Breast epithelium (tissue), 4 donors: ENCODE measurements around the gene ITPR2. TPM values are rescaled to one million over a fixed set of nuclear protein-coding genes. Genes with fewer than 3 reads are reported as not detected.

Experiments
- DNase-seq, 2 donors: peaks; one replicate each; pipeline ENCODE4 v3.0.0-alpha.2; 2019; ENCODE audit warnings: low spot score in 2 of 2
- H3K27ac ChIP-seq, 2 donors: fragments of 200-600 bp; sonication (generic) in 1 of 2; one replicate each; pipeline ENCODE4 v1.5.1; 2016 to 2019; ENCODE audit warnings: mild to moderate bottlenecking in 1 of 2
- H3K27me3 ChIP-seq, 2 donors: fragments of 200-600 bp; sonication (generic) in 1 of 2; one replicate each; pipeline versions ENCODE4 v1.5.1 to v1.6.0; 2017 to 2019; ENCODE audit warnings: control low read depth in 1 of 2, mild to moderate bottlenecking in 1 of 2
- H3K36me3 ChIP-seq: fragments of 200-600 bp; one replicate; pipeline ENCODE4 v1.5.1; 2019
- H3K4me1 ChIP-seq, 2 donors: fragments of 200-600 bp; sonication (generic); one replicate each; pipeline ENCODE4 v1.5.1; 2016 to 2019; ENCODE audit warnings: control low read depth in 1 of 2
- H3K4me3 ChIP-seq, 3 donors: fragments of 200-600 bp; sonication (generic); 1 replicate in 2 of 3; 2 replicates in 1 of 3; pipeline ENCODE4 v1.5.1; 2016 to 2019; ENCODE audit warnings: mild to moderate bottlenecking in 3 of 3, moderate library complexity in 2 of 3
- H3K9me3 ChIP-seq, 2 donors: fragments of 200-600 bp; sonication (generic) in 1 of 2; one replicate each; pipeline ENCODE4 v1.5.1; 2016 to 2019; ENCODE audit warnings: control low read depth in 1 of 2
- CTCF ChIP-seq, 3 donors: fragments of 450-650 bp; IDR thresholded peaks; one replicate each; pipeline ENCODE4 v1.5.1; 2016 to 2017; ENCODE audit warnings: antibody characterized with exemption in 3 of 3, mild to moderate bottlenecking in 3 of 3, moderate library complexity in 3 of 3
- POLR2A ChIP-seq: fragments of 450-650 bp; IDR thresholded peaks from one replicate; pipeline ENCODE4 v1.6.1; 2016; ENCODE audit warnings: antibody characterized with exemption, mild to moderate bottlenecking, moderate library complexity
- POLR2AphosphoS5 ChIP-seq, 3 donors: sonication (generic); formaldehyde crosslinking; IDR thresholded peaks; one replicate each; pipeline ENCODE4 v1.6.1; 2017; ENCODE audit warnings: antibody characterized with exemption in 3 of 3
- intact Hi-C: fragments of 100-400 bp; cut with DNase I; formaldehyde crosslinking; loops from one replicate; pipeline ENCODE4 v1.15.1; 2023; ENCODE audit warnings: low total_unique reads
- total RNA-seq, 3 donors: library from RNA; depleted of rRNA; stranded (reverse); fragments of >200 nt; gene quantifications; one replicate each; pipeline ENCODE4 v1.1.0, GENCODE V29; 2016

ITPR2 gene
- total RNA-seq, 3 donors from 2014 or later = 47.2 to 95.0 (median 66.5) TPM

GRCh38 chr12:26548227-26548626, 284.8 kb downstream of the ITPR2 start:
- H3K27ac ChIP-seq = no peak overlapping the region
- intact Hi-C loops = no loop called here
- no peaks in the 10 kb centered on the region for H3K36me3 ChIP-seq
- H3K4me1 ChIP-seq = no peaks in the 10 kb centered on the region
- DNase-seq = no peak
- H3K27me3 ChIP-seq = no peaks in the 10 kb centered on the region
- no peak for TF ChIP-seq POLR2A
- TF ChIP-seq POLR2AphosphoS5 (IDR thresholded peaks at IDR 0.05) = no peak
- no peak for TF ChIP-seq CTCF (IDR thresholded peaks at IDR 0.05)
- no peak overlapping the region for H3K4me3 ChIP-seq
- H3K9me3 ChIP-seq = no peaks in the 10 kb centered on the region

GRCh38 chr12:26546535-26547314, 286.3 kb downstream of the ITPR2 start:
- H3K36me3 ChIP-seq = no peaks in the 10 kb centered on the region
- H3K4me1 ChIP-seq = no peaks in the 10 kb centered on the region
- no peak for DNase-seq
- intact Hi-C loops = no loop called here
- no peak overlapping the region for H3K27ac ChIP-seq
- H3K9me3 ChIP-seq = no peaks in the 10 kb centered on the region
- TF ChIP-seq POLR2A (no peak), POLR2AphosphoS5 (IDR thresholded peaks at IDR 0.05) (no peak), CTCF (IDR thresholded peaks at IDR 0.05) (no peak)
- no peak overlapping the region for H3K4me3 ChIP-seq
- no peaks in the 10 kb centered on the region for H3K27me3 ChIP-seq

GRCh38 chr12:26539131-26539530, 293.9 kb downstream of the ITPR2 start:
- Histone ChIP-seq H3K27me3 (no peaks in the 10 kb centered on the region), H3K9me3 (no peaks in the 10 kb centered on the region), H3K27ac (no peak overlapping the region), H3K4me3 (no peak overlapping the region), H3K4me1 (no peaks in the 10 kb centered on the region), H3K36me3 (no peaks in the 10 kb centered on the region)
- no peak for TF ChIP-seq CTCF (IDR thresholded peaks at IDR 0.05)
- TF ChIP-seq POLR2AphosphoS5 (IDR thresholded peaks at IDR 0.05) = no peak
- no peak for TF ChIP-seq POLR2A
- no peak for DNase-seq
- intact Hi-C loops = no loop called here

- H3K27me3 ChIP-seq = no peaks in the 10 kb centered on the region
- DNase-seq = no peak
- no peaks in the 10 kb centered on the region for H3K36me3 ChIP-seq
- H3K27ac ChIP-seq = no peak overlapping the region
- intact Hi-C loops = no loop called here
- H3K4me3 ChIP-seq = no peak overlapping the region
- TF ChIP-seq POLR2AphosphoS5 (IDR thresholded peaks at IDR 0.05) = no peak
- no peaks in the 10 kb centered on the region for H3K9me3 ChIP-seq
- no peaks in the 10 kb centered on the region for H3K4me1 ChIP-seq
Measured at GRCh38 chr12:26537651-26538050, 295.3 kb downstream of the ITPR2 start.

GRCh38 chr12:26537126-26537525, 295.9 kb downstream of the ITPR2 start:
- no peaks in the 10 kb centered on the region for H3K4me1 ChIP-seq
- DNase-seq = no peak
- TF ChIP-seq CTCF (IDR thresholded peaks at IDR 0.05) (no peak), POLR2AphosphoS5 (IDR thresholded peaks at IDR 0.05) (no peak), POLR2A (no peak)

More at GRCh38 chr12:26537126-26537525, 295.9 kb downstream of the ITPR2 start:
- H3K4me3 ChIP-seq = no peak overlapping the region
- intact Hi-C loops = no loop called here
- no peaks in the 10 kb centered on the region for H3K36me3 ChIP-seq
- H3K9me3 ChIP-seq = no peaks in the 10 kb centered on the region
- no peaks in the 10 kb centered on the region for H3K27me3 ChIP-seq
- no peak overlapping the region for H3K27ac ChIP-seq
